ENCODE results near the gene RHBDD1.

GRCh38 chr2:226953206-226953605 lies 117.4 kb downstream of the RHBDD1 start:
- no peak for TF ChIP-seq EZH2 (IDR thresholded peaks at IDR 0.05; ENCODE audit: borderline replicate concordance, low read length)
- no peak for TF ChIP-seq CTCF (IDR thresholded peaks at IDR 0.05; ENCODE audit: low read length)
